GM12878 (cell line): ENCODE results near the gene ESYT2. TPM values are rescaled to one million over a fixed set of nuclear protein-coding genes. Genes with fewer than 3 reads are reported as not detected.

ENCODE experiments used
- EED ChIP-seq: sonication (generic); IDR thresholded peaks from 2 replicates; pipeline ENCODE4 v1.6.1; 2016; ENCODE audit warnings: antibody characterized with exemption, low read depth
- EGR1 ChIP-seq, 2 experiments: IDR thresholded peaks; 1 replicate in 1 of 2; 2 replicates in 1 of 2; pipeline ENCODE4 v1.6.1; 2011 to 2012; ENCODE audit warnings: low read depth in 2 of 2, low read length in 2 of 2, borderline replicate concordance in 1 of 2, mild to moderate bottlenecking in 1 of 2, moderate library complexity in 1 of 2
- GATAD2B ChIP-seq: fragments of 450-650 bp; conservative IDR thresholded peaks from 2 replicates; pipeline ENCODE4 v1.6.1; 2017; ENCODE audit warnings: low read depth, mild to moderate bottlenecking, moderate library complexity
- HDGF ChIP-seq: fragments of 450-650 bp; IDR thresholded peaks from 2 replicates; pipeline ENCODE4 v1.6.1; 2016; ENCODE audit warnings: antibody characterized with exemption
- HSF1 ChIP-seq: fragments of 150-350 bp; IDR thresholded peaks from 2 replicates; pipeline ENCODE4 v1.6.1; 2014; ENCODE audit warnings: mild to moderate bottlenecking, low read depth, low read length
- IKZF1 ChIP-seq: fragments of 450-650 bp; conservative IDR thresholded peaks from 2 replicates; pipeline ENCODE4 v1.6.1; 2017; ENCODE audit warnings: antibody characterized with exemption, mild to moderate bottlenecking
- PRDM15 ChIP-seq: fragments of 450-650 bp; formaldehyde crosslinking; IDR thresholded peaks from 2 replicates; pipeline ENCODE4 v1.4.0; 2020; ENCODE audit warnings: mild to moderate bottlenecking, moderate library complexity
- REST ChIP-seq: IDR thresholded peaks from 2 replicates; pipeline ENCODE4 v1.6.1; 2012; ENCODE audit warnings: mild to moderate bottlenecking, low read depth, low read length
- polyA plus RNA-seq, 11 experiments: library from polyadenylated mRNA; depleted of rRNA in 4 of 11; unstranded in 6 of 11; stranded (reverse) in 5 of 11; fragments of >200 nt; fragmentation: Nextera tagmentation in 4 of 11; fragmentation: Illumina TruSeq in 1 of 11; extraction: Ambion mirVana in 4 of 11; extraction: Trizol in 1 of 11; gene quantifications; 1 replicate in 1 of 11; 2 replicates in 10 of 11; pipeline versions ENCODE4 v1.2.1 to v1.2.3, GENCODE V29; 2011 to 2016; ENCODE audit warnings: inconsistent platforms in 2 of 11, missing spikeins in 2 of 11, low read depth in 1 of 11
- total RNA-seq, 4 experiments: library from RNA; depleted of rRNA in 3 of 4; stranded (reverse); fragments of >200 nt in 3 of 4; fragmentation: Illumina TruSeq in 1 of 4; extraction: Trizol in 1 of 4; gene quantifications; 2 replicates each; pipeline versions ENCODE4 v1.2.1 to v1.2.3, GENCODE V29; 2013 to 2021

Gene ESYT2
- total and polyA plus RNA-seq, 10 of the 15 experiments (the other 5 are each of a cell fraction or from before 2014, with no cell fraction given), result 1.9 to 44.6 (median 21.4) TPM

GRCh38 chr7:158863611-158864506 is 34.5 kb upstream of the ESYT2 start (continued):
- TF ChIP-seq PRDM15 (no peak), REST (no peak), HDGF (0 out of 2 replicates have a peak, but pooled peaks have one; percentile 39), IKZF1 (peak; percentile 14; the same call in 1 of the 2 replicates), EGR1 (IDR thresholded peaks at IDR 0.05; ENCODE audit: borderline replicate concordance in 1 of 2, low read depth in 2 of 2, low read length in 2 of 2) (peak in 1 of 2 experiments; percentile 52; a peak in 1 of 3 replicates), GATAD2B (0 out of 2 replicates have a peak, but pooled peaks have one; percentile 23), HSF1 (no peak), EED (0 out of 2 replicates have a peak, but pooled peaks have one; percentile 17)
